Measurements from ENCODE around the gene TSPAN6. TPM values are rescaled to one million over a fixed set of nuclear protein-coding genes. Genes with fewer than 3 reads are reported as not detected.

The TSPAN6 gene
- total and polyA plus RNA-seq, 10 donors: 2.9 to 20.8 (median 12.3) TPM

Other genes starting within 250 kb of the TSPAN6 start
- under 1 TPM; 0.06 to 0.34 (median 0.09) TPM for gene PCDH19, start 226.5 kb downstream of the TSPAN6 start, total RNA-seq
- under 1 TPM; 0.02 to 0.06 (median 0.02) TPM for gene PCDH19, start 226.5 kb downstream of the TSPAN6 start, polyA plus RNA-seq
- 1 to 10 TPM in 1 of 7 donors, under 1 TPM in 1, not detected in 5; 0.79 to 1.8 TPM for gene TNMD, start 51.9 kb downstream of the TSPAN6 start, total RNA-seq
- under 1 TPM in 1 of 3 donors, not detected in 2; 0.22 TPM for gene TNMD, start 51.9 kb downstream of the TSPAN6 start, polyA plus RNA-seq
- gene SRPX2, start 7.4 kb upstream of the TSPAN6 start, total RNA-seq: 10 to 100 TPM in 6 of 7 donors, 1 to 10 TPM in 1; 7.7 to 57.5 (median 33.3) TPM
- 10 to 100 TPM in 2 of 3 donors, 1 to 10 TPM in 1; 3.7 to 13.4 (median 13.1) TPM for gene SRPX2, start 7.4 kb upstream of the TSPAN6 start, polyA plus RNA-seq
- 10 to 100 TPM in 4 of 7 donors, 1 to 10 TPM in 3; 6.5 to 16.8 (median 10.9) TPM for gene SYTL4, start 95.3 kb upstream of the TSPAN6 start, total RNA-seq
- gene SYTL4, start 95.3 kb upstream of the TSPAN6 start, polyA plus RNA-seq: 1 to 10 TPM; 1.2 to 3.1 (median 2.2) TPM
- 10 to 100 TPM; 10.3 to 16.2 (median 13.5) TPM for gene CSTF2, start 183.6 kb upstream of the TSPAN6 start, total RNA-seq
- 1 to 10 TPM; 4.2 to 8.5 (median 6.1) TPM for gene CSTF2, start 183.6 kb upstream of the TSPAN6 start, polyA plus RNA-seq
- gene NOX1, start 237.6 kb upstream of the TSPAN6 start, total RNA-seq: not detected
- gene NOX1, start 237.6 kb upstream of the TSPAN6 start, polyA plus RNA-seq: under 1 TPM in 1 of 3 donors, not detected in 2; 0.06 TPM